CD8-positive, alpha-beta memory T cell (primary cell): ENCODE measurements around the gene TMEM14A. TPM values are rescaled to one million over a fixed set of nuclear protein-coding genes. Genes with fewer than 3 reads are reported as not detected.
A peak's percentile ranks its signal among the peaks of the same experiment; 100 is the strongest.

ENCODE experiments used
- CTCF ChIA-PET: fragments of 350-600 bp; sonication (Branson Sonifier 250); formaldehyde crosslinking; loops from one replicate; lab custom pipeline; 2021; ENCODE audit warnings: antibody characterized with exemption; lab: Charles Lee
- POLR2A ChIA-PET: fragments of 350-600 bp; sonication (Branson Sonifier 250); formaldehyde crosslinking; loops from one replicate; lab custom pipeline; 2021; ENCODE audit warnings: antibody characterized with exemption; lab: Charles Lee
- DNase-seq, 5 donors: peaks; one replicate each; pipeline versions ENCODE4 v3.0.0 to v3.0.0-alpha.2; 2020 to 2022; ENCODE audit warnings: mixed read lengths in 1 of 5
- H3K27ac ChIP-seq: one replicate; pipeline ENCODE4 v1.7.0; 2013; ENCODE audit warnings: low read depth, mild to moderate bottlenecking, low read length, moderate library complexity
- H3K27me3 ChIP-seq: 2 replicates; pipeline ENCODE4 v1.7.0; 2013; ENCODE audit warnings: low read length, mild to moderate bottlenecking; ENCODE audit not compliant: insufficient read depth, poor library complexity, severe bottlenecking
- H3K36me3 ChIP-seq: 2 replicates; pipeline ENCODE4 v1.7.0; 2013; ENCODE audit warnings: mild to moderate bottlenecking, low read length, moderate library complexity; ENCODE audit not compliant: insufficient read depth
- H3K4me1 ChIP-seq: 2 replicates; pipeline ENCODE4 v1.7.0; 2013; ENCODE audit warnings: mild to moderate bottlenecking, low read length, moderate library complexity; ENCODE audit not compliant: insufficient read depth
- H3K4me3 ChIP-seq: 2 replicates; pipeline ENCODE4 v1.7.0; 2013; ENCODE audit warnings: mild to moderate bottlenecking, low read length
- H3K9me3 ChIP-seq: 2 replicates; pipeline ENCODE4 v1.7.0; 2013; ENCODE audit warnings: mild to moderate bottlenecking, low read length
- H3K27ac Mint-ChIP-seq, 8 donors: one replicate each; pipeline ENCODE4 v1.8.0; 2020 to 2021; ENCODE audit warnings: mixed read lengths in 8 of 8, mild to moderate bottlenecking in 6 of 8, inconsistent platforms in 3 of 8, moderate library complexity in 3 of 8
- H3K27me3 Mint-ChIP-seq, 2 donors: one replicate each; pipeline ENCODE4 v1.8.0; 2020 to 2021; ENCODE audit warnings: mixed read lengths in 2 of 2, mild to moderate bottlenecking in 1 of 2, moderate library complexity in 1 of 2
- H3K36me3 Mint-ChIP-seq, 3 donors: one replicate each; pipeline ENCODE4 v1.8.0; 2020 to 2021; ENCODE audit warnings: mixed read lengths in 3 of 3, inconsistent platforms in 1 of 3, mild to moderate bottlenecking in 1 of 3
- H3K4me1 Mint-ChIP-seq, 3 donors: one replicate each; pipeline ENCODE4 v1.8.0; 2020 to 2021; ENCODE audit warnings: mixed read lengths in 3 of 3, inconsistent platforms in 1 of 3, mild to moderate bottlenecking in 1 of 3
- H3K4me3 Mint-ChIP-seq, 7 donors: one replicate each; pipeline ENCODE4 v1.8.0; 2020 to 2021; ENCODE audit warnings: mixed read lengths in 7 of 7, mild to moderate bottlenecking in 6 of 7, moderate library complexity in 4 of 7, inconsistent platforms in 2 of 7
- H3K9me3 Mint-ChIP-seq, 5 donors: one replicate each; pipeline ENCODE4 v1.8.0; 2020 to 2022; ENCODE audit warnings: mixed read lengths in 5 of 5, mild to moderate bottlenecking in 3 of 5, moderate library complexity in 2 of 5, inconsistent platforms in 1 of 5
- polyA plus RNA-seq: library from polyadenylated mRNA; unstranded; fragments of 300-500 nt; fragmentation: Illumina TruSeq; gene quantifications from one replicate; pipeline ENCODE4 v1.2.3, GENCODE V29; 2021
- total RNA-seq, 2 experiments: library from RNA; stranded (reverse); gene quantifications; one replicate each; pipeline ENCODE4 v1.2.3, GENCODE V29; 2021

The TMEM14A gene
- total and polyA plus RNA-seq, 3 experiments from 2014 or later: 20.1 to 27.3 (median 23.7) TPM

DNA sequence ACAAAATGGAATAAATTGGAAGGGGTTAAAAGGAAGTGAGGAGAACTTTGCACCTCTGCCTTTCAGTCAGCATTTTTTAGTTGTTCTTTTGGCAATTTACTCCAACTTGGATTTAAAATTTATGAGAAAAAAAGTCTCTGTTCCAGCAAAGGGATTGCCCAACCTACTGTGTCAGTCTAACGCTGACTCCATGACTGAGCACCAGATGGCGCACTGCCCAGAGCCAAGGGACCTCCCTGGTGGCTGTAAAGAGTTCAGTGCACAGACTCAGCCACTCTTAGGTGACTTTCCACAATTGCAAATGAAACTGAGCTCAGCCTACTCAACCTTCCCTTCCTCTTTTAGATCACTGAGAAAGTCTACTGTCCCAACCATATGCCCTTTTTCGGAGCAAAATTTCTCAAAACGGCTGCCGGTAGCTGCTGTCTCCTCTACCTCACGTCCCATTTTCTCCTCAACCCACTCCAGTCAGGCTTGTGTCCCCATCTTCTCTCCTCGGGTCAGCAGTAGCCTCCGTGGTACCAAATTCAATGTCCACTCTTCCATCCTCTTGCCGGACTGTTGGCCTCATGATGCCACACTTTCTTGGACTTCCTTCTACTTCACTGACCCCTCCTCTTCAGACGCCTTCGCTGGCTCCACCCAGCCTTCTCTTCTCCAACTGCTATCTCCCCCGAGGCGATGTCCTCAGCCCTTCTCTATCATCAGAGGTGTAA, 53.7 kb downstream of the TMEM14A start:
- Mint-ChIP-seq H3K36me3 (no peaks in the 10 kb centered on the region), H3K4me1 (no peaks in the 10 kb centered on the region), H3K4me3 (no peak overlapping the region), H3K9me3 (no peaks in the 10 kb centered on the region), H3K27ac (peak overlapping the region in 1 of 8 donors; percentile 46), H3K27me3 (peaks cover 0 to 12% of the 10 kb centered on the region in 2 donors)
- CTCF ChIA-PET: interaction anchor here (1.3 kb wide), 1 partner anchor 341 kb away, joined by 3 read pairs; the partner anchor contains the start of gene FBXO9
- no peak overlapping the region for H3K4me3 ChIP-seq
- POLR2A ChIA-PET: no interaction called here
- H3K4me1 ChIP-seq: no peaks in the 10 kb centered on the region
- no peaks in the 10 kb centered on the region for H3K36me3 ChIP-seq
- no peaks in the 10 kb centered on the region for H3K9me3 ChIP-seq
- H3K27me3 ChIP-seq: no peaks in the 10 kb centered on the region
- DNase-seq: peak; percentile 8 to 67 (median 22)
- H3K27ac ChIP-seq: no peak overlapping the region

DNA sequence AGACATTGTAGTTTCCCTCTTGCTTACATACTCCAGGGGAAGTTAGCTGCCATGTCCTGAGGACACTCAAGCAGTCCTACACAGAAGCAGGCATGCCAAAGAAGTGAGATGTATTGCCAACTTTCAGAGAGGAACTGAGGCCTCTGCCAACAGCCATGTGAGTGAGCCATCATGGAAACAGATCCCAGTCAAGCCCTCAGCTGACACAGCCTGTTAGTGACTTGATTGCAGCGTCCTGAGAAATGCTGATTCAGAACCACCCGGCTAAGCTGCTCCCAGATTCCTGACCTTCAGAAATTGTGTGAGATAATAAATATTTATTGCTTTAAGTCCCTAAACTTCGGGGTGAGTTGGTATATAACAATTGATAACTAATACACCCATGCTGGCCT, 54.2 kb downstream of the TMEM14A start:
- H3K4me3 ChIP-seq: no peak overlapping the region
- no peak for DNase-seq
- H3K9me3 Mint-ChIP-seq: no peaks in the 10 kb centered on the region
- H3K27me3 Mint-ChIP-seq: peaks cover 0 to 12% of the 10 kb centered on the region in 2 donors
- H3K9me3 ChIP-seq: no peaks in the 10 kb centered on the region
- H3K36me3 Mint-ChIP-seq: no peaks in the 10 kb centered on the region
- H3K4me1 ChIP-seq: no peaks in the 10 kb centered on the region
- H3K27ac ChIP-seq: no peak overlapping the region
- H3K27me3 ChIP-seq: no peaks in the 10 kb centered on the region
- no peak overlapping the region for H3K4me3 Mint-ChIP-seq
- no peaks in the 10 kb centered on the region for H3K4me1 Mint-ChIP-seq
- ChIA-PET POLR2A (no interaction called here), CTCF (interaction anchor here (1.3 kb wide), 1 partner anchor 340 kb away, joined by 3 read pairs; the partner anchor contains the start of gene FBXO9)
- H3K27ac Mint-ChIP-seq: peak overlapping the region in 1 of 8 donors; percentile 46
- no peaks in the 10 kb centered on the region for H3K36me3 ChIP-seq

GRCh38 chr6:52725535-52726192, 54.8 kb downstream of the TMEM14A start:
- CTCF ChIA-PET: no interaction called here
- POLR2A ChIA-PET: no interaction called here
- DNase-seq: no peak

DNA sequence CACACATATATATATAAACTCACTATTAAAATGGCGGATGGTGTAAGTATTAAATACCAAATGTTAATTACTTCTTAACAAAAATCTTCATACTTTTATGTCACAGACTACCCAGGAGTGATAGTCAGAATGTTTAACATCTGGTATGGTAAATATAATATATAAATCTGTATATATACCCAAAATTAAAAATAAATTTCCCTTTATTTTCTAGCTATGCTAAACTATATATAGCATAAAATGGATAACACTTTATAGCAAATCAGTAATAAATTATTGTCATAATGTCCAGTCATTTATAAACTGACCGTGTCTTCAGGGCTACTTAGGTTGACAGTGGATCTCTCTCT, 55.3 kb downstream of the TMEM14A start:
- H3K36me3 Mint-ChIP-seq: no peaks in the 10 kb centered on the region
- CTCF ChIA-PET: no interaction called here
- Histone ChIP-seq H3K27ac (no peak overlapping the region), H3K9me3 (no peaks in the 10 kb centered on the region), H3K36me3 (no peaks in the 10 kb centered on the region), H3K4me3 (no peak overlapping the region), H3K27me3 (no peaks in the 10 kb centered on the region), H3K4me1 (no peaks in the 10 kb centered on the region)
- no peak overlapping the region for H3K27ac Mint-ChIP-seq
- no peaks in the 10 kb centered on the region for H3K9me3 Mint-ChIP-seq
- peaks cover 0 to 8% of the 10 kb centered on the region in 2 donors for H3K27me3 Mint-ChIP-seq
- no peak for DNase-seq
- POLR2A ChIA-PET: no interaction called here
- H3K4me3 Mint-ChIP-seq: no peak overlapping the region
- no peaks in the 10 kb centered on the region for H3K4me1 Mint-ChIP-seq

More at GRCh38 chr6:52725535-52726192, 54.8 kb downstream of the TMEM14A start:
- no peak overlapping the region for H3K4me3 Mint-ChIP-seq
- no peaks in the 10 kb centered on the region for H3K9me3 ChIP-seq
- no peak overlapping the region for H3K4me3 ChIP-seq
- no peaks in the 10 kb centered on the region for H3K36me3 ChIP-seq
- H3K4me1 Mint-ChIP-seq: no peaks in the 10 kb centered on the region
- no peaks in the 10 kb centered on the region for H3K4me1 ChIP-seq
- H3K27ac Mint-ChIP-seq: no peak overlapping the region
- no peak overlapping the region for H3K27ac ChIP-seq
- no peaks in the 10 kb centered on the region for H3K27me3 ChIP-seq
- H3K36me3 Mint-ChIP-seq: no peaks in the 10 kb centered on the region
- H3K9me3 Mint-ChIP-seq: no peaks in the 10 kb centered on the region
- peaks cover 0 to 10% of the 10 kb centered on the region in 2 donors for H3K27me3 Mint-ChIP-seq

DNA sequence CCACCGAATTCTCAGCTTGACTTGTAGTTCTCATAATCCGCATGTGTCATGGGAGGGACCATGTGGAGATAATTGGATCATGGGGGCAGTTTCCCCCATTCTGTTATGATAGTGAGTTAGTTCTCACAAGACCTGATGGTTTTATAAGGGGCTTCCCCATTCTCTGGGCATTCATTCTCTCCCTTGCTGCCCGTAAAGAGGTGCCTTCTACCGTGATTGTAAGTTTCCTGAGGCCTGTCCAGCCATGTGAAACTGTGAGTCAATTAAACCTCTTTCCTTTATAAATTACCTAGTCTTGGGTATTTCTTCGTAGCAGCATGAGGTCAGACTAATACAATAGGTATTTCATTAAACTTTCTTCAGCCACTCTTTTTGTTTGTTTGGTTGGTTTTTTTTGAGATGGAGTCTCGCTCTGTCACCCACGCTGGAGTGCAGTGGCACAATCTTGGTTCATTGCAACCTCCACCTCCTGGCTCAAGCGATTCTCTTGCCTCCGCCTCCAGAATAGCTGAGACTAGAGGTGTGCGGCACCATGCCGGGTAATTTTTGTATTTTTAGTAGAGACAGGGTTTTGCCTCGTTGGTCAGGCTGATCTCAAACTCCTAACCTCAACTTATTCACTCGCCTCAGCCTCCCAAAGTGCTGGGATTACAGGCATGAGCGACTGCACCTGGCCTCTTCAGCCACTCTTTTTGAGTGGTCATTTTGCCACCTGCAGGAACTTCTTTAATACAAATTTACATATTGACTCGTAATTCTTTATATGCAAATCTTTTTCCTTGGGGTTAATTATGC, 56.0 kb downstream of the TMEM14A start:
- no peaks in the 10 kb centered on the region for H3K9me3 Mint-ChIP-seq
- no peaks in the 10 kb centered on the region for H3K4me1 ChIP-seq
- no peak for DNase-seq
- ChIA-PET POLR2A (no interaction called here), CTCF (no interaction called here)
- H3K27me3 ChIP-seq: no peaks in the 10 kb centered on the region
- H3K4me1 Mint-ChIP-seq: no peaks in the 10 kb centered on the region
- peaks cover 0 to 4% of the 10 kb centered on the region in 2 donors for H3K27me3 Mint-ChIP-seq
- H3K9me3 ChIP-seq: no peaks in the 10 kb centered on the region
- H3K27ac Mint-ChIP-seq: no peak overlapping the region
- no peak overlapping the region for H3K4me3 ChIP-seq
- H3K36me3 Mint-ChIP-seq: no peaks in the 10 kb centered on the region
- no peak overlapping the region for H3K4me3 Mint-ChIP-seq
- H3K27ac ChIP-seq: no peak overlapping the region
- no peaks in the 10 kb centered on the region for H3K36me3 ChIP-seq

DNA sequence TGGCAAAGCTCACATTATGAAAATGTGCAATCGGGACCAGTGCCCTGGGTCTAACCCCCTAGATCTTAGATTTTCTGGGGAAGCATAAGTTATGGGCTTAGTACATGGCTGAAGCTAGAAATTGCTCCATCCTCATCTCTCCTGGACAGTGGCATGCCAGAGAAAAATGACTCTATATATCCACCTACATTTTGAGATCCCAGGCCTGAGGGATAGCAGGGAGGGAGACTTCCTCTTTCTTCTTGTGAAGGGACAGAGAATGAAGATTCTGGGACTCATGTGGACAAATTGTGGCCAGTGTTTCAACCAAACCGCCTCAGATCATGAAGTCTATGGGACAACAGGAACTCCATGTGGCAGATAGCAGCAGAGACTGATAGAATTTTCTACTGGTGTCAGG, 57.0 kb downstream of the TMEM14A start:
- Histone ChIP-seq H3K4me3 (no peak overlapping the region), H3K4me1 (no peaks in the 10 kb centered on the region), H3K9me3 (no peaks in the 10 kb centered on the region), H3K27me3 (no peaks in the 10 kb centered on the region), H3K27ac (no peak overlapping the region), H3K36me3 (no peaks in the 10 kb centered on the region)
- CTCF ChIA-PET: no interaction called here
- Mint-ChIP-seq H3K27ac (no peak overlapping the region), H3K4me3 (no peak overlapping the region), H3K9me3 (no peaks in the 10 kb centered on the region), H3K36me3 (no peaks in the 10 kb centered on the region), H3K27me3 (no peaks in the 10 kb centered on the region), H3K4me1 (no peaks in the 10 kb centered on the region)
- POLR2A ChIA-PET: no interaction called here
- DNase-seq: no peak

DNA sequence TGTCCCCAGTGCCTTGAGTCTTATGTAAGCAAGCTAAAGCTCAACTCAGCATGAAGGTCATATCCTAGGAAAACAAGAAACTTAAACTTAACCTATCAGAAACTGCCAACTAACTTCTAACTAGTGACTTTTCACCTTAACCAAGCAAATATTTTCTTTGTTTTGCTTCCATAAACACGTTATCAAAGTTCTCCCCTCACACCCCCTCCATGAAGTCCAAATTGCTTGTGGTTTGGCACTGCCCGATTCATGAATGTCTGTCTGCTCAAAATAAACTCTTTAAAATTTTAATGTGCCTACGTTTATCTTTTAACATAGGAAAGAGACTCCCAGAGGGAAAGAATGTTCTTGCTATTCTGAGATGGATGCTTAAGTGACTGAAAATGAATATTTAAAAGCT, 57.5 kb downstream of the TMEM14A start:
- H3K27me3 ChIP-seq: no peaks in the 10 kb centered on the region
- Mint-ChIP-seq H3K27me3 (no peaks in the 10 kb centered on the region), H3K27ac (no peak overlapping the region), H3K36me3 (no peaks in the 10 kb centered on the region), H3K4me1 (no peaks in the 10 kb centered on the region), H3K9me3 (no peaks in the 10 kb centered on the region), H3K4me3 (no peak overlapping the region)
- H3K36me3 ChIP-seq: no peaks in the 10 kb centered on the region
- no peak for DNase-seq
- no peak overlapping the region for H3K27ac ChIP-seq
- ChIA-PET CTCF (interaction anchor here (0.5 kb wide), 1 partner anchor 77 kb away, joined by 3 read pairs; no protein-coding TSS in a partner anchor), POLR2A (no interaction called here)
- no peaks in the 10 kb centered on the region for H3K9me3 ChIP-seq
- H3K4me3 ChIP-seq: no peak overlapping the region
- no peaks in the 10 kb centered on the region for H3K4me1 ChIP-seq

- no peaks in the 10 kb centered on the region for H3K4me1 Mint-ChIP-seq
These were observed 58.7 kb downstream of the TMEM14A start for GRCh38 chr6:52729576-52729975.

More at GRCh38 chr6:52729576-52729975, 58.7 kb downstream of the TMEM14A start:
- H3K4me1 ChIP-seq: no peaks in the 10 kb centered on the region
- no peaks in the 10 kb centered on the region for H3K36me3 ChIP-seq
- ChIA-PET CTCF (no interaction called here), POLR2A (no interaction called here)
- no peak overlapping the region for H3K4me3 ChIP-seq
- no peak overlapping the region for H3K27ac Mint-ChIP-seq
- no peaks in the 10 kb centered on the region for H3K9me3 ChIP-seq
- no peaks in the 10 kb centered on the region for H3K36me3 Mint-ChIP-seq
- no peak for DNase-seq
- no peaks in the 10 kb centered on the region for H3K27me3 ChIP-seq
- H3K9me3 Mint-ChIP-seq: no peaks in the 10 kb centered on the region
- no peaks in the 10 kb centered on the region for H3K27me3 Mint-ChIP-seq
- H3K27ac ChIP-seq: no peak overlapping the region
- no peak overlapping the region for H3K4me3 Mint-ChIP-seq
